GM23338 (cell line): ENCODE results near the gene ZBP1.
A peak's percentile ranks its signal among the peaks of the same experiment; 100 is the strongest.

Source experiments
- CREB1 ChIP-seq: fragments of 250-450 bp; sonication (Bioruptor Pico); IDR thresholded peaks from 2 replicates; pipeline ENCODE4 v1.5.0; 2020; ENCODE audit warnings: low read depth, mild to moderate bottlenecking, moderate library complexity
- EZH2 ChIP-seq: fragments of 200-600 bp; sonication (generic); IDR thresholded peaks from one replicate; pipeline ENCODE4 v1.8.0; 2017; ENCODE audit warnings: antibody characterized with exemption, mild to moderate bottlenecking, low read depth; ENCODE audit not compliant: unreplicated experiment
- EZH2phosphoT487 ChIP-seq: fragments of 200-600 bp; sonication (generic); IDR thresholded peaks from one replicate; pipeline ENCODE4 v1.8.1; 2018; ENCODE audit warnings: antibody characterized with exemption; ENCODE audit not compliant: unreplicated experiment
- JUNB ChIP-seq: IDR thresholded peaks from one replicate; pipeline ENCODE4 v1.6.1; 2016; ENCODE audit warnings: antibody characterized with exemption; ENCODE audit not compliant: unreplicated experiment
- NANOG ChIP-seq: IDR thresholded peaks from 2 replicates; pipeline ENCODE4 v1.6.1; 2016; ENCODE audit warnings: antibody characterized with exemption, borderline replicate concordance
- POLR2AphosphoS5 ChIP-seq: IDR thresholded peaks from 2 replicates; pipeline ENCODE4 v1.6.1; 2016; ENCODE audit warnings: antibody characterized with exemption, low read depth
- STAT1 ChIP-seq: IDR thresholded peaks from one replicate; pipeline ENCODE4 v1.6.1; 2016; ENCODE audit warnings: antibody characterized with exemption; ENCODE audit not compliant: unreplicated experiment
- ZNF331 ChIP-seq: fragments of 250-450 bp; sonication (Bioruptor Pico); IDR thresholded peaks from 2 replicates; pipeline ENCODE4 v1.5.0; 2020; ENCODE audit warnings: low read depth, mild to moderate bottlenecking, moderate library complexity
- TF ChIP-seq, protein P1 (sequence below): IDR thresholded peaks from one replicate; pipeline ENCODE4 v1.6.1; 2018; ENCODE audit warnings: antibody characterized with exemption; ENCODE audit not compliant: unreplicated experiment
- TF ChIP-seq, protein P2 (sequence below), 2 experiments: fragments of 200-600 bp in 1 of 2; sonication (generic) in 1 of 2; conservative IDR thresholded peaks; 2 replicates each; pipeline versions ENCODE4 v1.5.1 to v1.6.1; 2016 to 2017; ENCODE audit warnings: antibody characterized with exemption in 2 of 2, low read depth in 2 of 2, mild to moderate bottlenecking in 2 of 2, moderate library complexity in 1 of 2
- TF ChIP-seq, protein P3 (sequence below): fragments of 250-450 bp; sonication (Bioruptor Pico); IDR thresholded peaks from 2 replicates; pipeline ENCODE4 v1.5.0; 2020; ENCODE audit warnings: mild to moderate bottlenecking, moderate library complexity

DNA sequence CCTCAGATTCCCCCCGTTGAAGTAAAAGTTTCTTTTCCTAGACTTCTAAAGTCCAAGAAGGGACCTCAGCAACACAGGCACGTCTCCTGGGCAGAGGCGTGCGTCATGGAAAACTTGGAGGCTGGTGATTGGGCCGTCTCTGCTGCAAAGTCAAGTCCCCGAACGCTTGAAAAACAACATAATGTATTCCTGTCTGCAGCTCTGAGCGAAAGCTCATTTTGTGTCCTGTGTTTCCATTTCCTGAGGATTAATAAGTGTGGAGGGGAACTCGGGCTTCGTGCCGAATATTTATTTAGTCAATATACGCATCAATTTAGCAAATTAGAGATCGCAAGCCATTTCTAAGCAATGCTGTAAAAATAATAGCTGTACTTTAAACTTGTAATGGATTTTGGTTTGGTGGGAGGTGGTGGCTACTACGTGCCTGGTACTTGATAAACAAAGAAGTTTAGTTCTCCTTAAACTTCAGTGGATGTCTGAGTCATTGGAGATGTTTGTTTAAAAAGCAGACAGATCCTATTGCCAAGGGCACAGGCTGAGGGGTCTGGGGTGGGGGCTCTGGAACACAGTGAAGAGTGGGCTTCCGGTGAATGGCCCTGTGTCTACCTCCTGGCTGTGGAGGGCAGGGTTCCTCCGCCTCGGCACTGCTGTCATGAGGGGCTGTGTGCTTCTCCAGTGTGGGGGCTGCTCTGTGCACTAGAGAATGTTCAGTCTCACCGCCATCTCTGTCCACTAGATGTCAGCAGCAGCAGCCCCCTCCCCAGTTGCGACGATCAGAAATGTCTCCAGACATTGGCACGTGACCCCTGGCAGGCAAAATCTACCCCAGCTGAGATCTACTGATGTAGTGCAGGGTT, 37.6 kb downstream of the ZBP1 start:
- TF ChIP-seq, protein P1, sequence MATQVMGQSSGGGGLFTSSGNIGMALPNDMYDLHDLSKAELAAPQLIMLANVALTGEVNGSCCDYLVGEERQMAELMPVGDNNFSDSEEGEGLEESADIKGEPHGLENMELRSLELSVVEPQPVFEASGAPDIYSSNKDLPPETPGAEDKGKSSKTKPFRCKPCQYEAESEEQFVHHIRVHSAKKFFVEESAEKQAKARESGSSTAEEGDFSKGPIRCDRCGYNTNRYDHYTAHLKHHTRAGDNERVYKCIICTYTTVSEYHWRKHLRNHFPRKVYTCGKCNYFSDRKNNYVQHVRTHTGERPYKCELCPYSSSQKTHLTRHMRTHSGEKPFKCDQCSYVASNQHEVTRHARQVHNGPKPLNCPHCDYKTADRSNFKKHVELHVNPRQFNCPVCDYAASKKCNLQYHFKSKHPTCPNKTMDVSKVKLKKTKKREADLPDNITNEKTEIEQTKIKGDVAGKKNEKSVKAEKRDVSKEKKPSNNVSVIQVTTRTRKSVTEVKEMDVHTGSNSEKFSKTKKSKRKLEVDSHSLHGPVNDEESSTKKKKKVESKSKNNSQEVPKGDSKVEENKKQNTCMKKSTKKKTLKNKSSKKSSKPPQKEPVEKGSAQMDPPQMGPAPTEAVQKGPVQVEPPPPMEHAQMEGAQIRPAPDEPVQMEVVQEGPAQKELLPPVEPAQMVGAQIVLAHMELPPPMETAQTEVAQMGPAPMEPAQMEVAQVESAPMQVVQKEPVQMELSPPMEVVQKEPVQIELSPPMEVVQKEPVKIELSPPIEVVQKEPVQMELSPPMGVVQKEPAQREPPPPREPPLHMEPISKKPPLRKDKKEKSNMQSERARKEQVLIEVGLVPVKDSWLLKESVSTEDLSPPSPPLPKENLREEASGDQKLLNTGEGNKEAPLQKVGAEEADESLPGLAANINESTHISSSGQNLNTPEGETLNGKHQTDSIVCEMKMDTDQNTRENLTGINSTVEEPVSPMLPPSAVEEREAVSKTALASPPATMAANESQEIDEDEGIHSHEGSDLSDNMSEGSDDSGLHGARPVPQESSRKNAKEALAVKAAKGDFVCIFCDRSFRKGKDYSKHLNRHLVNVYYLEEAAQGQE = no peak
- TF ChIP-seq, protein P2, sequence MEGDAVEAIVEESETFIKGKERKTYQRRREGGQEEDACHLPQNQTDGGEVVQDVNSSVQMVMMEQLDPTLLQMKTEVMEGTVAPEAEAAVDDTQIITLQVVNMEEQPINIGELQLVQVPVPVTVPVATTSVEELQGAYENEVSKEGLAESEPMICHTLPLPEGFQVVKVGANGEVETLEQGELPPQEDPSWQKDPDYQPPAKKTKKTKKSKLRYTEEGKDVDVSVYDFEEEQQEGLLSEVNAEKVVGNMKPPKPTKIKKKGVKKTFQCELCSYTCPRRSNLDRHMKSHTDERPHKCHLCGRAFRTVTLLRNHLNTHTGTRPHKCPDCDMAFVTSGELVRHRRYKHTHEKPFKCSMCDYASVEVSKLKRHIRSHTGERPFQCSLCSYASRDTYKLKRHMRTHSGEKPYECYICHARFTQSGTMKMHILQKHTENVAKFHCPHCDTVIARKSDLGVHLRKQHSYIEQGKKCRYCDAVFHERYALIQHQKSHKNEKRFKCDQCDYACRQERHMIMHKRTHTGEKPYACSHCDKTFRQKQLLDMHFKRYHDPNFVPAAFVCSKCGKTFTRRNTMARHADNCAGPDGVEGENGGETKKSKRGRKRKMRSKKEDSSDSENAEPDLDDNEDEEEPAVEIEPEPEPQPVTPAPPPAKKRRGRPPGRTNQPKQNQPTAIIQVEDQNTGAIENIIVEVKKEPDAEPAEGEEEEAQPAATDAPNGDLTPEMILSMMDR (conservative IDR thresholded peaks at IDR 0.05; ENCODE audit: low read depth in 2 of 2) = peak; percentile 63 to 76
- TF ChIP-seq EZH2 = no peak
- no peak for TF ChIP-seq EZH2phosphoT487
- TF ChIP-seq POLR2AphosphoS5 = no peak
- TF ChIP-seq CREB1 (CRISPR knock-in tag) = no peak
- TF ChIP-seq JUNB = no peak
- no peak for TF ChIP-seq ZNF331
- no peak for TF ChIP-seq NANOG
- no peak for TF ChIP-seq STAT1
- TF ChIP-seq, protein P3, sequence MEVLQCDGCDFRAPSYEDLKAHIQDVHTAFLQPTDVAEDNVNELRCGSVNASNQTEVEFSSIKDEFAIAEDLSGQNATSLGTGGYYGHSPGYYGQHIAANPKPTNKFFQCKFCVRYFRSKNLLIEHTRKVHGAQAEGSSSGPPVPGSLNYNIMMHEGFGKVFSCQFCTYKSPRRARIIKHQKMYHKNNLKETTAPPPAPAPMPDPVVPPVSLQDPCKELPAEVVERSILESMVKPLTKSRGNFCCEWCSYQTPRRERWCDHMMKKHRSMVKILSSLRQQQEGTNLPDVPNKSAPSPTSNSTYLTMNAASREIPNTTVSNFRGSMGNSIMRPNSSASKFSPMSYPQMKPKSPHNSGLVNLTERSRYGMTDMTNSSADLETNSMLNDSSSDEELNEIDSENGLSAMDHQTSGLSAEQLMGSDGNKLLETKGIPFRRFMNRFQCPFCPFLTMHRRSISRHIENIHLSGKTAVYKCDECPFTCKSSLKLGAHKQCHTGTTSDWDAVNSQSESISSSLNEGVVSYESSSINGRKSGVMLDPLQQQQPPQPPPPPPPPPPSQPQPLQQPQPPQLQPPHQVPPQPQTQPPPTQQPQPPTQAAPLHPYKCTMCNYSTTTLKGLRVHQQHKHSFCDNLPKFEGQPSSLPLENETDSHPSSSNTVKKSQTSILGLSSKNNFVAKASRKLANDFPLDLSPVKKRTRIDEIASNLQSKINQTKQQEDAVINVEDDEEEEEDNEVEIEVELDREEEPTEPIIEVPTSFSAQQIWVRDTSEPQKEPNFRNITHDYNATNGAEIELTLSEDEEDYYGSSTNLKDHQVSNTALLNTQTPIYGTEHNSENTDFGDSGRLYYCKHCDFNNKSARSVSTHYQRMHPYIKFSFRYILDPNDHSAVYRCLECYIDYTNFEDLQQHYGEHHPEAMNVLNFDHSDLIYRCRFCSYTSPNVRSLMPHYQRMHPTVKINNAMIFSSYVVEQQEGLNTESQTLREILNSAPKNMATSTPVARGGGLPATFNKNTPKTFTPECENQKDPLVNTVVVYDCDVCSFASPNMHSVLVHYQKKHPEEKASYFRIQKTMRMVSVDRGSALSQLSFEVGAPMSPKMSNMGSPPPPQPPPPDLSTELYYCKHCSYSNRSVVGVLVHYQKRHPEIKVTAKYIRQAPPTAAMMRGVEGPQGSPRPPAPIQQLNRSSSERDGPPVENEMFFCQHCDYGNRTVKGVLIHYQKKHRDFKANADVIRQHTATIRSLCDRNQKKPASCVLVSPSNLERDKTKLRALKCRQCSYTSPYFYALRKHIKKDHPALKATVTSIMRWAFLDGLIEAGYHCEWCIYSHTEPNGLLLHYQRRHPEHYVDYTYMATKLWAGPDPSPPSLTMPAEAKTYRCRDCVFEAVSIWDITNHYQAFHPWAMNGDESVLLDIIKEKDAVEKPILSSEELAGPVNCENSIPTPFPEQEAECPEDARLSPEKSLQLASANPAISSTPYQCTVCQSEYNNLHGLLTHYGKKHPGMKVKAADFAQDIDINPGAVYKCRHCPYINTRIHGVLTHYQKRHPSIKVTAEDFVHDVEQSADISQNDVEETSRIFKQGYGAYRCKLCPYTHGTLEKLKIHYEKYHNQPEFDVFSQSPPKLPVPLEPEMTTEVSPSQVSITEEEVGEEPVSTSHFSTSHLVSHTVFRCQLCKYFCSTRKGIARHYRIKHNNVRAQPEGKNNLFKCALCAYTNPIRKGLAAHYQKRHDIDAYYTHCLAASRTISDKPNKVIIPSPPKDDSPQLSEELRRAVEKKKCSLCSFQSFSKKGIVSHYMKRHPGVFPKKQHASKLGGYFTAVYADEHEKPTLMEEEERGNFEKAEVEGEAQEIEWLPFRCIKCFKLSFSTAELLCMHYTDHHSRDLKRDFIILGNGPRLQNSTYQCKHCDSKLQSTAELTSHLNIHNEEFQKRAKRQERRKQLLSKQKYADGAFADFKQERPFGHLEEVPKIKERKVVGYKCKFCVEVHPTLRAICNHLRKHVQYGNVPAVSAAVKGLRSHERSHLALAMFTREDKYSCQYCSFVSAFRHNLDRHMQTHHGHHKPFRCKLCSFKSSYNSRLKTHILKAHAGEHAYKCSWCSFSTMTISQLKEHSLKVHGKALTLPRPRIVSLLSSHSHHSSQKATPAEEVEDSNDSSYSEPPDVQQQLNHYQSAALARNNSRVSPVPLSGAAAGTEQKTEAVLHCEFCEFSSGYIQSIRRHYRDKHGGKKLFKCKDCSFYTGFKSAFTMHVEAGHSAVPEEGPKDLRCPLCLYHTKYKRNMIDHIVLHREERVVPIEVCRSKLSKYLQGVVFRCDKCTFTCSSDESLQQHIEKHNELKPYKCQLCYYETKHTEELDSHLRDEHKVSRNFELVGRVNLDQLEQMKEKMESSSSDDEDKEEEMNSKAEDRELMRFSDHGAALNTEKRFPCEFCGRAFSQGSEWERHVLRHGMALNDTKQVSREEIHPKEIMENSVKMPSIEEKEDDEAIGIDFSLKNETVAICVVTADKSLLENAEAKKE (CRISPR knock-in tag) = no peak
